Dermis microvascular lymphatic vessel endothelial cell (primary cell): ENCODE data around the gene METTL8. TPM values are rescaled to one million over a fixed set of nuclear protein-coding genes. Genes with fewer than 3 reads are reported as not detected.
"Not testable (repeated sequence)": the region's sequence is repeated elsewhere in the genome, so short reads cannot be mapped to it uniquely, and the experiment has no call there.

Experiments used
- DNase-seq, 2 donors: peaks; one replicate each; pipeline versions ENCODE4 v3.0.0 to v3.0.0-alpha.2; 2010; ENCODE audit warnings: low read depth in 2 of 2
- total RNA-seq: library from RNA; depleted of rRNA; stranded (reverse); fragments of >200 nt; gene quantifications from 2 replicates; pipeline ENCODE4 v1.2.1, GENCODE V29; 2014

METTL8 gene
- total RNA-seq, 1 donor from 2014 or later = 10.5 TPM

GRCh38 chr2:171315781-171316180, 118.0 kb downstream of the METTL8 start:
- peak in 1 of 2 donors; percentile 10 for DNase-seq

GRCh38 chr2:171312182-171312581, 121.6 kb downstream of the METTL8 start:
- DNase-seq = not testable (repeated sequence)

GRCh38 chr2:171311589-171311988, 122.2 kb downstream of the METTL8 start:
- DNase-seq = not testable (repeated sequence)

- DNase-seq = no peak
Observed at GRCh38 chr2:171310889-171311288, 122.9 kb downstream of the METTL8 start.

GRCh38 chr2:171309455-171310286, 124.1 kb downstream of the METTL8 start:
- DNase-seq = no peak

GRCh38 chr2:171308280-171309054, 125.3 kb downstream of the METTL8 start:
- DNase-seq = no peak

DNA sequence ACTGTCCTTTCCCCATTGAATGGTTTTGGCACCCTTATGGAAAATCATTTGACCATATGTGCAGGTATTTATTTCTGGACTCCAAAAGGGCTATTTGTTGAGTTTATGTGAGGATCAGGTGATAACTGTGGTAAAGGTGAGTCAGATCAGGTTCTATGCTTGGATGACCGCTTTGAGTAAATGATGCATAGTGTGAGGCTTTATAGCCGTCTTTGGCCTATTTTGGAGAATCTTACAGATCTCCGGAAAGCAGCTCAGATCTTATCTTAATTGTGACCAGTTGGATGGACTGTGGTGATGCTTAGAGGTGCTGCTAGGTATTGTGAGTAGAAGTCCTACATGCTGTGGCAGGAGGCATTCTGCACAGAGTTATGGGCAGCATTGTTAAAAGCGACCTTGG, 126.2 kb downstream of the METTL8 start:
- DNase-seq = no peak

GRCh38 chr2:171297956-171298355, 135.8 kb downstream of the METTL8 start:
- DNase-seq = no peak

DNA sequence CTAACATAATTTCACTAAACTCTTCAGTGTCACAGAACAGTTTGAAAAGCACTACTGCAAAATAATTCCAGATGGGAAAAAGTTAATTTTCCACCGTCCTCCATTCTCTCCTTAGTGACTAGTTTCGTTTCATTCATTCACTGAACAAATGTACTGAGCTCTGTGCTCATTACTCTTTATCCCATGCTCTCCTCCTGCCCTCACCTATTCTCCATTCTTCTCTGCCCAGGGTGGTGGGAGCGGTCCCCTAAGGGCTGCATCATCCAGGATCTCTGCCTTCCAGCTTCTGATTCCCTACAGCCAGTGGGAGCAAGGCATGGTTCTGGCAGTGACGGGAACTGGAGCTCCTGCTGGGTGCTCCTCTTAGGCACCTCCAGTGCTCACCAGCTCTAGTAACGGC, 139.2 kb downstream of the METTL8 start:
- DNase-seq = no peak

GRCh38 chr2:171293661-171294060, 140.1 kb downstream of the METTL8 start:
- no peak for DNase-seq

GRCh38 chr2:171289991-171290390, 143.8 kb downstream of the METTL8 start:
- DNase-seq = no peak

GRCh38 chr2:171289316-171289715, 144.5 kb downstream of the METTL8 start:
- DNase-seq = no peak

DNA sequence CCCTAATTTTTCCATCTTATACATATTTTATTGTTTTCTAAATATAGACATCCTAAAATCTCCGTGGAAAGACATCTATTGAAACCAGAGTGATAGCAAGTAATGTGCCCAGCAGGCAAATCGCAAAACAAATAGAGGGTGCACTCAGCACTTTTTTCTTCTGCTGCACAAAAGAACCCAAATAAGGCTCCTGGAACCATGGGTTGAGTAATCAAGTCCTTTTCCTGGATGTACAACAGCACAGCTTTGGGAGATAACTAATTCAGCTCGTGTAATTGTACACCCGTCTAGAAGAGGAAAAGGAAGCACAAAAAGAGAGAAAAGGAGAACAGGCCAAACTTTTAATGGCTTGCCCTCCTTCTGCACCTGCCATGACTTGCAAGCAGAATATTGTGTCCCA, 146.2 kb downstream of the METTL8 start:
- DNase-seq = no peak

DNA sequence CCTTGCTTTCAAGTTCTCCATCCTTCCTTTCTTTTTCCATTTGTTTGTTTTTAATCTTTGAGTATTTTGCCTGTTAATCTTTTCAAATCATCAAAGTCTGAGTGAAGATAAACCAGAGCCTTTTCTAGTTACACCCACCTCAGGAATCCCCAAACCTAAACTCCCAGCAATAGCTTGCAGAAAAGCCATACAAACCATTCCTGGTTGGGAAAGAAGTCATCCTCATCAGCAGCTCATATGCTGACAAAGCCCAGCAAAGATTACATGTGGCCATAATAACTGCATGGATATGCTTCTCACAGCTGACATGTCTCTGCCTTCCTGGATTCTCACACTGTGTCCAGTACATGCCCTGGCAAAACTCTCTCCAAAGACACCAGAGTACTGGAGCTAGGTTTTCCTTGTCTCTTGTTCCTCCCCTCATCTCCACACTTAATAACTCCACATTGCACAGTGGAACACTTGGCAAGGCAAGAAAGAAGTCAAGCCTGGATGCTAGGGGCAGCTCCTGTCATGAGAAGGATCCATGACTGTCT, 146.7 kb downstream of the METTL8 start:
- no peak for DNase-seq

GRCh38 chr2:171281110-171281509, 152.7 kb downstream of the METTL8 start:
- DNase-seq = no peak

DNA sequence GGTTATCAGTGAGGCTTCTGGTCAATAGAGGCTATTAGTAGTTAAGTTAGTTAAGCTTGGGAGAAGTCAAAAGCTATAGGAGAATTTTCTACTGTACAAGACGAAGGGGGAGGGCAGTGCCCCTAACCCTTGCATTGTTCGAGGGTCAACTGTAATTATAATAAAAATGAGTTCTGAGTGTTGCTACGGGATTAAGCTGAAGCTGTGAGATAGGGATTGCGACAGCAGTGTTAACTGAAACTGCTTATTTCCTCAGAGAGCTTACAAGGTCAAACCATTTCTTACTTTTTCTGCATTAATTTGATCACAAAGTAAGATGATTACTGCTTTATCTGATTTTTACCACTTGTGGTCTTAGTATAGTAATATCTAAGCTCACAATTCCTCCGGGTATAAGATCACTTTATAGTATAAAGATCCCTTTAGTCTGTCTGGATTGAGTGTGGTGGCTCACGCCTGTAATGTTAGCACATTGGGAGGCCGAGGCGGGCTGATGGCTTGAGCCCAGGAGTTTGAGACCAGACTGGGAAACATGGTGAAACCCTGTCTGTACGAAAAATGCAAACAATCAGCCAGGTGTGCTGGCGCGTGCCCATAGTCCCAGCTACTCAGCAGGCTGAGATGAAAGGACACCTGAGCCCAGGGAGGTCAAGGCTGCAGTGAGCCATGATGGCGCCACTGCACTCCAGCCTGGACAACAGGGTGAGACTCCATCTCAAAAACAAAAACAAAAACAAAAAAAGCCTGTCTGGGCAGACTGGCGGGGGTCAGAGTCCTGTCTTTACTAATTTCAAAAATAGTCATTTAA, 153.6 kb downstream of the METTL8 start:
- no peak for DNase-seq

DNA sequence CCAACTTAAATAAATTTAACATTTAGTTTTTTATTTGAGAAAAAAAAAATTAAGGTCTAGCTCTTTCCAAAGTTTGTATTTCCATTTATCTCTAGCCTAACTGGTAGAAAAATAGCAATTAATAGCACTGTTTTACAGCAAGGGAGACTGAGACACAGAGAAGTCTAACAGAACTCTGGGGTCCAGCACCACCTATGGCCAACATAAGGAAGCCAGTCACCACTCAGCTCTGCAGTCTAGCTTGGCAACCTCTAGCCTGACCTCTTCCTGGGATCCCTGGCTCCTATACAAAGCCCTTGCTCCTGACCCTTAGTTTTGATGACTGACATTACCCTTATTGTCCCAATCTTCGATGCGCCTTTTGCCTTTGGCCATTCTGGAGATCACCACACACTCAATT, 159.0 kb downstream of the METTL8 start:
- no peak for DNase-seq

GRCh38 chr2:171271971-171272436, 161.8 kb downstream of the METTL8 start:
- peak; percentile 45 to 85 for DNase-seq

- DNase-seq = no peak
Observed at GRCh38 chr2:171271386-171271785, 162.4 kb downstream of the METTL8 start.

- no peak for DNase-seq
Observed at GRCh38 chr2:171267855-171268629, 165.7 kb downstream of the METTL8 start.
